GM23338 (cell line): ENCODE results near the gene HTR3C.

ENCODE experiments used
- CREB1 ChIP-seq: fragments of 250-450 bp; sonication (Bioruptor Pico); IDR thresholded peaks from 2 replicates; pipeline ENCODE4 v1.5.0; 2020; ENCODE audit warnings: low read depth, mild to moderate bottlenecking, moderate library complexity
- CTCF ChIP-seq, 2 experiments: fragments of 200-600 bp in 1 of 2; sonication (generic) in 1 of 2; conservative IDR thresholded peaks; 2 replicates each; pipeline versions ENCODE4 v1.5.1 to v1.6.1; 2016 to 2017; ENCODE audit warnings: antibody characterized with exemption in 2 of 2, low read depth in 2 of 2, mild to moderate bottlenecking in 2 of 2, moderate library complexity in 1 of 2
- EZH2 ChIP-seq: fragments of 200-600 bp; sonication (generic); IDR thresholded peaks from one replicate; pipeline ENCODE4 v1.8.0; 2017; ENCODE audit warnings: antibody characterized with exemption, mild to moderate bottlenecking, low read depth; ENCODE audit not compliant: unreplicated experiment
- EZH2phosphoT487 ChIP-seq: fragments of 200-600 bp; sonication (generic); IDR thresholded peaks from one replicate; pipeline ENCODE4 v1.8.1; 2018; ENCODE audit warnings: antibody characterized with exemption; ENCODE audit not compliant: unreplicated experiment
- JUNB ChIP-seq: IDR thresholded peaks from one replicate; pipeline ENCODE4 v1.6.1; 2016; ENCODE audit warnings: antibody characterized with exemption; ENCODE audit not compliant: unreplicated experiment
- POLR2AphosphoS5 ChIP-seq: IDR thresholded peaks from 2 replicates; pipeline ENCODE4 v1.6.1; 2016; ENCODE audit warnings: antibody characterized with exemption, low read depth
- REST ChIP-seq: IDR thresholded peaks from one replicate; pipeline ENCODE4 v1.6.1; 2018; ENCODE audit warnings: antibody characterized with exemption; ENCODE audit not compliant: unreplicated experiment
- STAT1 ChIP-seq: IDR thresholded peaks from one replicate; pipeline ENCODE4 v1.6.1; 2016; ENCODE audit warnings: antibody characterized with exemption; ENCODE audit not compliant: unreplicated experiment
- TF ChIP-seq, protein P1 (sequence below): IDR thresholded peaks from 2 replicates; pipeline ENCODE4 v1.6.1; 2016; ENCODE audit warnings: antibody characterized with exemption

DNA sequence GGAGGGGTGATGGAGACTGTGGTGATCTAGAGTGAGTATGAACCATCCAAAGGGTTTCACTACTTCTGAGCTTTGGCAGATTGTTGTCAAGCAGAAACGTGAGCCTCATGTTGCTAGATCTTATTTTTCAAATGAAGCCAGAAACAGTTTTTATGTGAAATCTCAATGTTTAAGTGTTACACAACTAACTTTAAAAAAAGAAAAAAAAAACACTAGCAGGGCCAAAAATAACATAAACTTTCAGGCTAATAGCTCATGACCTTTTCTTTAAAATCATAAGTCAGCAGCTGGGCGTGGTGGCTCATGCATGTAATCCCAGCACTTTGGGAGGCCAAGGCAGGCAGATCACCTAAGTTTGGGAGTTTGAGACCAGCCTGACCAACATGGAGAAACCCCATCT, 23.4 kb upstream of the HTR3C start:
- TF ChIP-seq CTCF (conservative IDR thresholded peaks at IDR 0.05; ENCODE audit: low read depth in 2 of 2), result no peak
- TF ChIP-seq POLR2AphosphoS5, result no peak
- TF ChIP-seq EZH2, result no peak
- TF ChIP-seq, protein P1, sequence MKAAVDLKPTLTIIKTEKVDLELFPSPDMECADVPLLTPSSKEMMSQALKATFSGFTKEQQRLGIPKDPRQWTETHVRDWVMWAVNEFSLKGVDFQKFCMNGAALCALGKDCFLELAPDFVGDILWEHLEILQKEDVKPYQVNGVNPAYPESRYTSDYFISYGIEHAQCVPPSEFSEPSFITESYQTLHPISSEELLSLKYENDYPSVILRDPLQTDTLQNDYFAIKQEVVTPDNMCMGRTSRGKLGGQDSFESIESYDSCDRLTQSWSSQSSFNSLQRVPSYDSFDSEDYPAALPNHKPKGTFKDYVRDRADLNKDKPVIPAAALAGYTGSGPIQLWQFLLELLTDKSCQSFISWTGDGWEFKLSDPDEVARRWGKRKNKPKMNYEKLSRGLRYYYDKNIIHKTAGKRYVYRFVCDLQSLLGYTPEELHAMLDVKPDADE, result no peak
- TF ChIP-seq CREB1 (CRISPR knock-in tag), result no peak
- no peak for TF ChIP-seq EZH2phosphoT487
- TF ChIP-seq REST, result no peak
- no peak for TF ChIP-seq JUNB
- TF ChIP-seq STAT1, result no peak
